KG1 (cell line): ENCODE results near the gene MYLIP.

Source experiments
- DNase-seq: peaks from one replicate; lab custom pipeline; 2025; lab: John Stamatoyannopoulos, UW

Gene MYLIP

GRCh38 chr6:16106991-16107787 is 21.7 kb upstream of the MYLIP start:
- DNase-seq = no peak

- no peak for DNase-seq
Measured at GRCh38 chr6:16108419-16108818, 20.5 kb upstream of the MYLIP start.

- no peak for DNase-seq
Measured at GRCh38 chr6:16108921-16109658, 19.8 kb upstream of the MYLIP start.

GRCh38 chr6:16109659-16110305 is 19.1 kb upstream of the MYLIP start:
- no peak for DNase-seq

GRCh38 chr6:16118825-16119224 is 10.1 kb upstream of the MYLIP start:
- no peak for DNase-seq

- no peak for DNase-seq
Measured at GRCh38 chr6:16121339-16121738, 7.5 kb upstream of the MYLIP start.

GRCh38 chr6:16122197-16122596 is 6.7 kb upstream of the MYLIP start:
- no peak for DNase-seq

GRCh38 chr6:16124198-16125180 is 4.4 kb upstream of the MYLIP start:
- no peak for DNase-seq

GRCh38 chr6:16126056-16126455 is 2.8 kb upstream of the MYLIP start:
- DNase-seq = no peak

- DNase-seq = no peak
Measured at GRCh38 chr6:16126861-16127260, 2.0 kb upstream of the MYLIP start.

GRCh38 chr6:16127471-16127870 is 1.4 kb upstream of the MYLIP start:
- no peak for DNase-seq

- no peak for DNase-seq
Measured at GRCh38 chr6:16129623-16130401, 926 bp downstream of the MYLIP start.

GRCh38 chr6:16130437-16130891 is 1.6 kb downstream of the MYLIP start:
- DNase-seq = no peak

GRCh38 chr6:16130932-16131387 is 2.1 kb downstream of the MYLIP start:
- DNase-seq = peak; percentile 21

- DNase-seq = no peak
Measured at GRCh38 chr6:16132909-16133308, 4.0 kb downstream of the MYLIP start.

GRCh38 chr6:16134430-16134829 is 5.5 kb downstream of the MYLIP start:
- DNase-seq = no peak

- no peak for DNase-seq
Measured at GRCh38 chr6:16135066-16135465, 6.2 kb downstream of the MYLIP start.

- no peak for DNase-seq
Measured at GRCh38 chr6:16136091-16136490, 7.2 kb downstream of the MYLIP start.

- no peak for DNase-seq
Measured at GRCh38 chr6:16136621-16137450, 8.0 kb downstream of the MYLIP start.

GRCh38 chr6:16137451-16137801 is 8.5 kb downstream of the MYLIP start:
- no peak for DNase-seq
